Measurements from ENCODE around the gene NKIRAS2. TPM values are rescaled to one million over a fixed set of nuclear protein-coding genes. Genes with fewer than 3 reads are reported as not detected.

The NKIRAS2 gene
- total and polyA plus RNA-seq, 2 of the 13 experiments (the other 11 are each of a cell fraction or from before 2014, with no cell fraction given) = 27.9 to 42.0 TPM

GRCh38 chr17:42019509-42020404, at the start of gene NKIRAS2 (continued):
- TF ChIP-seq, protein P1, sequence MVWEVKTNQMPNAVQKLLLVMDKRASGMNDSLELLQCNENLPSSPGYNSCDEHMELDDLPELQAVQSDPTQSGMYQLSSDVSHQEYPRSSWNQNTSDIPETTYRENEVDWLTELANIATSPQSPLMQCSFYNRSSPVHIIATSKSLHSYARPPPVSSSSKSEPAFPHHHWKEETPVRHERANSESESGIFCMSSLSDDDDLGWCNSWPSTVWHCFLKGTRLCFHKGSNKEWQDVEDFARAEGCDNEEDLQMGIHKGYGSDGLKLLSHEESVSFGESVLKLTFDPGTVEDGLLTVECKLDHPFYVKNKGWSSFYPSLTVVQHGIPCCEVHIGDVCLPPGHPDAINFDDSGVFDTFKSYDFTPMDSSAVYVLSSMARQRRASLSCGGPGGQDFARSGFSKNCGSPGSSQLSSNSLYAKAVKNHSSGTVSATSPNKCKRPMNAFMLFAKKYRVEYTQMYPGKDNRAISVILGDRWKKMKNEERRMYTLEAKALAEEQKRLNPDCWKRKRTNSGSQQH (CRISPR knock-in tag; IDR thresholded peaks at IDR 0.05; ENCODE audit: low read depth) = peak; percentile 63; the same call in 1 of the 2 replicates
- TF ChIP-seq ZNF143 (CRISPR knock-in tag; IDR thresholded peaks at IDR 0.05) = peak; percentile 58; the same call in 1 of the 2 replicates
- TF ChIP-seq MEIS2 (CRISPR knock-in tag; IDR thresholded peaks at IDR 0.05) = peak; percentile 91; the same call in 1 of the 2 replicates
- peak; percentile 81 for TF ChIP-seq ZNF142 (CRISPR knock-in tag; IDR thresholded peaks at IDR 0.05)
- TF ChIP-seq ZFP82 (CRISPR knock-in tag; IDR thresholded peaks at IDR 0.05; ENCODE audit: borderline replicate concordance) = peak; percentile 77; the same call in 1 of the 2 replicates
- no peak for TF ChIP-seq ZNF451 (CRISPR knock-in tag; IDR thresholded peaks at IDR 0.05)
- 0 out of 2 replicates have a peak, but pooled peaks have one; percentile 20 for TF ChIP-seq CC2D1A (CRISPR knock-in tag; IDR thresholded peaks at IDR 0.05)
- TF ChIP-seq ZNF772 (CRISPR knock-in tag; IDR thresholded peaks at IDR 0.05) = peak; percentile 99
- TF ChIP-seq CREM (IDR thresholded peaks at IDR 0.05) = peak; percentile 71
- no peak for TF ChIP-seq CREM (CRISPR knock-in tag; IDR thresholded peaks at IDR 0.05)
- peak; percentile 98 for TF ChIP-seq SPEN (CRISPR knock-in tag; IDR thresholded peaks at IDR 0.05; ENCODE audit: low read depth)
- peak; percentile 38; the same call in 1 of the 2 replicates for TF ChIP-seq TGIF2 (CRISPR knock-in tag; IDR thresholded peaks at IDR 0.05)
- TF ChIP-seq ZBTB38 (CRISPR knock-in tag; IDR thresholded peaks at IDR 0.05) = peak; percentile 92
- peak; percentile 97 for TF ChIP-seq HDAC1 (CRISPR knock-in tag; IDR thresholded peaks at IDR 0.05)
- peak; percentile 81 for TF ChIP-seq ELF3 (CRISPR knock-in tag; IDR thresholded peaks at IDR 0.05)
- TF ChIP-seq ZNF460 (CRISPR knock-in tag; IDR thresholded peaks at IDR 0.05; ENCODE audit: borderline replicate concordance) = peak; percentile 40; the same call in 1 of the 2 replicates
- no peak for TF ChIP-seq FOXA1 (IDR thresholded peaks at IDR 0.05)
- peak; percentile 10; the same call in 1 of the 2 replicates for TF ChIP-seq FOXA1 (CRISPR knock-in tag; IDR thresholded peaks at IDR 0.05)
- peak; percentile 42; the same call in 1 of the 2 replicates for TF ChIP-seq ZNF549 (CRISPR knock-in tag; IDR thresholded peaks at IDR 0.05)
- TF ChIP-seq, protein P2, sequence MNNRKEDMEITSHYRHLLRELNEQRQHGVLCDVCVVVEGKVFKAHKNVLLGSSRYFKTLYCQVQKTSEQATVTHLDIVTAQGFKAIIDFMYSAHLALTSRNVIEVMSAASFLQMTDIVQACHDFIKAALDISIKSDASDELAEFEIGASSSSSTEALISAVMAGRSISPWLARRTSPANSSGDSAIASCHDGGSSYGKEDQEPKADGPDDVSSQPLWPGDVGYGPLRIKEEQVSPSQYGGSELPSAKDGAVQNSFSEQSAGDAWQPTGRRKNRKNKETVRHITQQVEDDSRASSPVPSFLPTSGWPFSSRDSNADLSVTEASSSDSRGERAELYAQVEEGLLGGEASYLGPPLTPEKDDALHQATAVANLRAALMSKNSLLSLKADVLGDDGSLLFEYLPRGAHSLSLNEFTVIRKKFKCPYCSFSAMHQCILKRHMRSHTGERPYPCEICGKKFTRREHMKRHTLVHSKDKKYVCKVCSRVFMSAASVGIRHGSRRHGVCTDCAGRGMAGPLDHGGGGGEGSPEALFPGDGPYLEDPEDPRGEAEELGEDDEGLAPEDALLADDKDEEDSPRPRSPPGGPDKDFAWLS (CRISPR knock-in tag; IDR thresholded peaks at IDR 0.05; ENCODE audit: borderline replicate concordance) = peak; percentile 81; the same call in 1 of the 2 replicates
- peak; percentile 98; the same call in 1 of the 2 replicates for TF ChIP-seq MIER3 (CRISPR knock-in tag; IDR thresholded peaks at IDR 0.05; ENCODE audit: borderline replicate concordance)
- peak; percentile 97; the same call in 1 of the 2 replicates for TF ChIP-seq ZNF839 (CRISPR knock-in tag; IDR thresholded peaks at IDR 0.05; ENCODE audit: borderline replicate concordance)

Measured in HepG2 (cell line).